Lower leg skin (tissue), 3 donors: ENCODE data around the gene NUDT3.

Experiments
- POLR2A ChIP-seq, 2 donors: fragments of 450-650 bp; IDR thresholded peaks; one replicate each; pipeline ENCODE4 v1.6.1; 2016 to 2017; ENCODE audit warnings: antibody characterized with exemption in 2 of 2, mild to moderate bottlenecking in 1 of 2, moderate library complexity in 1 of 2
- TF ChIP-seq, protein P1 (sequence below), 3 donors: fragments of 450-650 bp; IDR thresholded peaks; one replicate each; pipeline ENCODE4 v1.5.1; 2016; ENCODE audit warnings: antibody characterized with exemption in 3 of 3, mild to moderate bottlenecking in 3 of 3, moderate library complexity in 2 of 3

DNA sequence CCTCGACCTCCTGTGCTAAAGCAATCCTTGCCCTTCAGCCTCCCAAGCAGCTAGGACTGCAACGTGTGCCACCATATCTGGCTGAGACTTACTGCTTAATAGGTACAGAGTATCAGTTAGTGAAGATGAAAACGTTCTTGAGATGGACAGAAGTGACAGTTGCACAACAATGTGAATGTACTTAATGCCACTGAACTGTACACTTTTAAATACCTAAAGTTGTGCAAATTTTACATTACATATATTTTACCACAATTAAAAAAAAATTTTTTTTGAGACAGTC, 25.9 kb downstream of the NUDT3 start:
- TF ChIP-seq, protein P1, sequence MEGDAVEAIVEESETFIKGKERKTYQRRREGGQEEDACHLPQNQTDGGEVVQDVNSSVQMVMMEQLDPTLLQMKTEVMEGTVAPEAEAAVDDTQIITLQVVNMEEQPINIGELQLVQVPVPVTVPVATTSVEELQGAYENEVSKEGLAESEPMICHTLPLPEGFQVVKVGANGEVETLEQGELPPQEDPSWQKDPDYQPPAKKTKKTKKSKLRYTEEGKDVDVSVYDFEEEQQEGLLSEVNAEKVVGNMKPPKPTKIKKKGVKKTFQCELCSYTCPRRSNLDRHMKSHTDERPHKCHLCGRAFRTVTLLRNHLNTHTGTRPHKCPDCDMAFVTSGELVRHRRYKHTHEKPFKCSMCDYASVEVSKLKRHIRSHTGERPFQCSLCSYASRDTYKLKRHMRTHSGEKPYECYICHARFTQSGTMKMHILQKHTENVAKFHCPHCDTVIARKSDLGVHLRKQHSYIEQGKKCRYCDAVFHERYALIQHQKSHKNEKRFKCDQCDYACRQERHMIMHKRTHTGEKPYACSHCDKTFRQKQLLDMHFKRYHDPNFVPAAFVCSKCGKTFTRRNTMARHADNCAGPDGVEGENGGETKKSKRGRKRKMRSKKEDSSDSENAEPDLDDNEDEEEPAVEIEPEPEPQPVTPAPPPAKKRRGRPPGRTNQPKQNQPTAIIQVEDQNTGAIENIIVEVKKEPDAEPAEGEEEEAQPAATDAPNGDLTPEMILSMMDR (IDR thresholded peaks at IDR 0.05) = no peak
- no peak for TF ChIP-seq POLR2A (IDR thresholded peaks at IDR 0.05)
